Endothelial cell of umbilical vein (primary cell): ENCODE data around the gene EPS8L1. TPM values are rescaled to one million over a fixed set of nuclear protein-coding genes. Genes with fewer than 3 reads are reported as not detected.

Source experiments
- BruUV-seq: library from RNA; stranded (reverse); fragments of 400-500 nt; replicated peaks from 2 replicates; lab custom pipeline; 2021; lab: Mats Ljungman, UMichigan
- CTCF ChIA-PET: fragments of 300-600, 350-600 bp; sonication (Branson Sonifier 250); formaldehyde crosslinking; loops from one replicate; lab custom pipeline; 2021; ENCODE audit warnings: antibody characterized with exemption, inconsistent platforms; lab: Charles Lee
- POLR2A ChIA-PET: fragments of 300-600, 350-600 bp; sonication (Branson Sonifier 250); formaldehyde crosslinking; loops from one replicate; lab custom pipeline; 2021; ENCODE audit warnings: antibody characterized with exemption, inconsistent platforms; lab: Charles Lee
- DNase-seq: peaks from one replicate; pipeline ENCODE4 v3.0.0-alpha.2; 2011; ENCODE audit warnings: low read depth, low spot score
- FAIRE-seq: peaks from 2 replicates; lab custom pipeline; 2011; peaks lifted over from hg19 to GRCh38; lab: Jason Lieb, UNC
- H2AFZ ChIP-seq: 2 replicates; pipeline ENCODE4 v1.6.0; 2012; ENCODE audit warnings: low read depth, low read length, control low read depth, inconsistent platforms
- H3K27ac ChIP-seq: 2 replicates; pipeline ENCODE4 v1.5.1; 2011; ENCODE audit warnings: low read depth, mild to moderate bottlenecking, control low read depth, low read length, moderate library complexity; ENCODE audit not compliant: insufficient read depth
- H3K27me3 ChIP-seq, 2 experiments: 2 replicates each; pipeline versions ENCODE4 v1.6.0 to v1.6.1; 2011; ENCODE audit warnings: low read length in 2 of 2, mixed read lengths in 1 of 2; ENCODE audit not compliant: control insufficient read depth in 2 of 2, insufficient read depth in 2 of 2
- H3K36me3 ChIP-seq, 2 experiments: 2 replicates in 1 of 2; 3 replicates in 1 of 2; pipeline ENCODE4 v1.5.1; 2011; ENCODE audit warnings: low read length in 2 of 2, mild to moderate bottlenecking in 1 of 2, moderate library complexity in 1 of 2; ENCODE audit not compliant: control insufficient read depth in 2 of 2, insufficient read depth in 2 of 2; ENCODE audit errors: extremely low read depth in 1 of 2
- H3K4me1 ChIP-seq: 3 replicates; pipeline ENCODE4 v1.5.1; 2011; ENCODE audit warnings: mild to moderate bottlenecking, low read length; ENCODE audit not compliant: control insufficient read depth, insufficient read depth; ENCODE audit errors: extremely low read depth
- H3K4me2 ChIP-seq: 2 replicates; pipeline ENCODE4 v1.6.1; 2011; ENCODE audit warnings: low read length, control low read depth, mixed read lengths; ENCODE audit not compliant: insufficient read depth
- H3K4me3 ChIP-seq, 3 experiments: fragments of 200-600 bp in 1 of 3; sonication (generic), shearing (Covaris generic) in 1 of 3; replicated peaks in 1 of 3; 2 replicates each; pipeline ENCODE4 v1.5.1; 2011 to 2016; ENCODE audit warnings: control low read depth in 3 of 3, low read length in 3 of 3, mild to moderate bottlenecking in 2 of 3, inconsistent platforms in 1 of 3, low read depth in 1 of 3, moderate library complexity in 1 of 3; ENCODE audit not compliant: insufficient read depth in 1 of 3
- H3K79me2 ChIP-seq: 2 replicates; pipeline ENCODE4 v1.6.0; 2012; ENCODE audit warnings: low read length, inconsistent platforms; ENCODE audit not compliant: control insufficient read depth, insufficient read depth
- H3K9ac ChIP-seq: replicated peaks from 2 replicates; pipeline ENCODE3; 2011; ENCODE audit warnings: low read length, control low read depth; ENCODE audit not compliant: insufficient read depth; ENCODE audit errors: extremely low read depth
- H3K9me1 ChIP-seq: replicated peaks from 3 replicates; pipeline ENCODE4 v1.6.0; 2011; ENCODE audit warnings: mild to moderate bottlenecking, low read length; ENCODE audit not compliant: control insufficient read depth, insufficient read depth; ENCODE audit errors: extremely low read depth
- H3K9me3 ChIP-seq: replicated peaks from 2 replicates; pipeline ENCODE4 v1.5.1; 2012; ENCODE audit warnings: low read length, inconsistent platforms; ENCODE audit not compliant: control insufficient read depth, insufficient read depth
- H4K20me1 ChIP-seq: replicated peaks from 2 replicates; pipeline ENCODE3; 2011; ENCODE audit warnings: mild to moderate bottlenecking, low read length; ENCODE audit not compliant: control insufficient read depth, insufficient read depth; ENCODE audit errors: extremely low read depth
- GATA2 ChIP-seq: IDR thresholded peaks from 2 replicates; pipeline ENCODE4 v1.7.0; 2011; ENCODE audit warnings: low read depth, mild to moderate bottlenecking, moderate library complexity, mixed read lengths, low read length; ENCODE audit not compliant: insufficient read length, insufficient read depth
- MYC ChIP-seq: IDR thresholded peaks from one replicate; pipeline ENCODE4 v1.6.1; 2011; ENCODE audit warnings: mild to moderate bottlenecking, low read depth, low read length
- POLR2AphosphoS5 ChIP-seq: IDR thresholded peaks from 2 replicates; pipeline ENCODE4 v1.6.1; 2012; ENCODE audit warnings: low read depth, mild to moderate bottlenecking, control low read depth, low read length, moderate library complexity; ENCODE audit not compliant: insufficient read depth
- dilution Hi-C: fragments of 300-500 bp; cut with MboI; formaldehyde crosslinking; loops from one replicate; pipeline ENCODE4 v1.15.0; 2019; ENCODE audit warnings: low sequenced_read_pairs; ENCODE audit not compliant: extremely low pct_ligation_motif_present
- intact Hi-C: fragments of 100-400 bp; cut with micrococcal nuclease; formaldehyde crosslinking; loops from one replicate; pipeline ENCODE4 v1.10.0; 2022
- polyA plus RNA-seq, 4 experiments: library from polyadenylated mRNA; depleted of rRNA in 3 of 4; stranded (reverse) in 3 of 4; unstranded in 1 of 4; fragments of >200 nt; gene quantifications; 2 replicates each; pipeline versions ENCODE4 v1.2.1 to v1.2.3, GENCODE V29; 2011 to 2012; ENCODE audit warnings: missing spikeins in 1 of 4
- total RNA-seq: library from RNA; stranded (reverse); gene quantifications from 2 replicates; pipeline ENCODE4 v1.2.3, GENCODE V29; 2021
- TF ChIP-seq, protein P1 (sequence below), 2 donors: IDR thresholded peaks; 1 replicate in 1 of 2; 2 replicates in 1 of 2; pipeline ENCODE4 v1.5.1; 2011; ENCODE audit warnings: low read length in 2 of 2, mild to moderate bottlenecking in 2 of 2, moderate library complexity in 2 of 2, control low read depth in 1 of 2, inconsistent platforms in 1 of 2, low read depth in 1 of 2; ENCODE audit not compliant: insufficient read depth in 1 of 2; ENCODE audit errors: extremely low read depth in 1 of 2
- TF ChIP-seq, protein P2 (sequence below): IDR thresholded peaks from 2 replicates; pipeline ENCODE4 v1.6.1; 2011; ENCODE audit not compliant: insufficient read depth, insufficient read length

The EPS8L1 gene
- total and polyA plus RNA-seq, 2 donors (not counting 3 experiments of a cell fraction or from before 2014, with no cell fraction given), result 15.9 to 28.9 TPM

DNA sequence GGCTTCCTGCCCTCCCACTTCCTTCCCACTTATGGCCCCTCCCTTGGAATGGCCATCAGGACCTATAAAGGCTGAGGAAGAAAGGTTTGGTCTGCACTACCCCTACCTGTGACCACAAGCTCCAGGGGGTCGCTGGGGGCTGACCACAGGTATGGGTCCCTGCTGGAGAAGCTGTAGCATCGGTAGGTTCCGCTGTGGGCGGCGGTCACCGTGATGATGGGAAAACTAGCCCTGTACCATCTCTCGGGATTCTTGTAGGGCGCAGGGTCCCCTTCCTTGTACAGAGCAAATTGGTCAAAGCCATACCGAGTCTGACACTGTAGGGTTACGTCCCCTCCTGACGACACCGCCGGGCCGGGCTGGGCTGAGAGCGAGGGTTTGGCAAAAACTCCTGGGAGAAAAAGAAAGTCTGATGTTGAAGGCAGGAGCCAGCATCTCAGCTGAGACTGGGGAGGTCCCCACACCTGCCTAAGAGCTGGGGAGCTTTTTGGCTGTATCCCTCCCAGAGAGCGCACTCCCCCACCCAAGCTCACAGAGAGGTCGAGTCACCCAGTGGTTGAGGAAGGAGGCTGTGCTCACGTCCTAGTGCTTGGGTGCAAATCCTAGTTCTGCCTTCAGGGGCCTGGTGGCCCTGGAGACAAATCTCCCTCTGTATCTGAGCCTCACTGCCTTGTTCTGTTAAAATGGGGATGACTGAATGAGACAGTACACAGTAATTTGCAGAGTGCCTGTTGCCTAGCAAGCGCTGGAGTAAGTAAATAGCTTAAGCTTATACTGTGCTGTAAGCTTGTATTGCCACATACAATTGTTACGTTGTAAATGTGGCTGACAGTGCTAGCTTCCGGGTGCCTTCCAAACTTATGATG is 48.0 kb upstream of the EPS8L1 start:
- H3K27me3 ChIP-seq, result no peaks in the 10 kb centered on the region
- intact Hi-C loops (no loop called here), dilution Hi-C loops (no loop called here)
- H4K20me1 ChIP-seq, result no peaks in the 10 kb centered on the region
- no TSS peak for BruUV-seq
- H3K4me3 ChIP-seq, result no peak overlapping the region
- H3K79me2 ChIP-seq, result no peaks in the 10 kb centered on the region
- DNase-seq (no peak), FAIRE-seq (no peak)
- H3K36me3 ChIP-seq, result no peaks in the 10 kb centered on the region
- TF ChIP-seq MYC, result no peak
- no peak for TF ChIP-seq GATA2
- no peak for TF ChIP-seq POLR2AphosphoS5
- TF ChIP-seq, protein P1, sequence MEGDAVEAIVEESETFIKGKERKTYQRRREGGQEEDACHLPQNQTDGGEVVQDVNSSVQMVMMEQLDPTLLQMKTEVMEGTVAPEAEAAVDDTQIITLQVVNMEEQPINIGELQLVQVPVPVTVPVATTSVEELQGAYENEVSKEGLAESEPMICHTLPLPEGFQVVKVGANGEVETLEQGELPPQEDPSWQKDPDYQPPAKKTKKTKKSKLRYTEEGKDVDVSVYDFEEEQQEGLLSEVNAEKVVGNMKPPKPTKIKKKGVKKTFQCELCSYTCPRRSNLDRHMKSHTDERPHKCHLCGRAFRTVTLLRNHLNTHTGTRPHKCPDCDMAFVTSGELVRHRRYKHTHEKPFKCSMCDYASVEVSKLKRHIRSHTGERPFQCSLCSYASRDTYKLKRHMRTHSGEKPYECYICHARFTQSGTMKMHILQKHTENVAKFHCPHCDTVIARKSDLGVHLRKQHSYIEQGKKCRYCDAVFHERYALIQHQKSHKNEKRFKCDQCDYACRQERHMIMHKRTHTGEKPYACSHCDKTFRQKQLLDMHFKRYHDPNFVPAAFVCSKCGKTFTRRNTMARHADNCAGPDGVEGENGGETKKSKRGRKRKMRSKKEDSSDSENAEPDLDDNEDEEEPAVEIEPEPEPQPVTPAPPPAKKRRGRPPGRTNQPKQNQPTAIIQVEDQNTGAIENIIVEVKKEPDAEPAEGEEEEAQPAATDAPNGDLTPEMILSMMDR (IDR thresholded peaks at IDR 0.05; ENCODE audit: extremely low read depth in 1 of 2, insufficient read depth in 1 of 2, low read depth in 1 of 2, low read length in 2 of 2), result no peak
- TF ChIP-seq, protein P2, sequence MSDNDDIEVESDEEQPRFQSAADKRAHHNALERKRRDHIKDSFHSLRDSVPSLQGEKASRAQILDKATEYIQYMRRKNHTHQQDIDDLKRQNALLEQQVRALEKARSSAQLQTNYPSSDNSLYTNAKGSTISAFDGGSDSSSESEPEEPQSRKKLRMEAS, result no peak
- no peak overlapping the region for H2AFZ ChIP-seq
- H3K9me1 ChIP-seq, result no peaks in the 10 kb centered on the region
- H3K27ac ChIP-seq, result no peak overlapping the region
- no peaks in the 10 kb centered on the region for H3K4me1 ChIP-seq
- no peak overlapping the region for H3K4me2 ChIP-seq
- no peaks in the 10 kb centered on the region for H3K9me3 ChIP-seq
- H3K9ac ChIP-seq, result no peak overlapping the region
- POLR2A ChIA-PET, result no interaction called here
- CTCF ChIA-PET, result no interaction called here
